Natural killer cell (primary cell): ENCODE results near the gene ALLC. TPM values are rescaled to one million over a fixed set of nuclear protein-coding genes. Genes with fewer than 3 reads are reported as not detected.

Source experiments
- ATAC-seq, 3 donors: fragments of 150-1000 bp in 2 of 3; fragments of 200-7000 bp in 1 of 3; cut with Tn5 transposase; 1 replicate in 1 of 3; 2 replicates in 2 of 3; pipeline ENCODE4 v1.10.0; 2021; ENCODE audit warnings: mild to moderate bottlenecking in 2 of 3, moderate library complexity in 2 of 3
- DNase-seq, 2 donors: peaks; one replicate each; pipeline versions ENCODE4 v3.0.0 to v3.0.0-alpha.2; 2013 to 2021; ENCODE audit warnings: mixed read lengths in 1 of 2
- H3K27ac ChIP-seq: one replicate; pipeline ENCODE4 v1.5.1; 2013; ENCODE audit warnings: mild to moderate bottlenecking, low read length
- H3K27me3 ChIP-seq: one replicate; pipeline ENCODE4 v1.6.1; 2013; ENCODE audit warnings: low read length; ENCODE audit not compliant: control insufficient read depth, insufficient read depth
- H3K36me3 ChIP-seq: one replicate; pipeline ENCODE4 v1.6.1; 2013; ENCODE audit warnings: low read length; ENCODE audit not compliant: control insufficient read depth, insufficient read depth
- H3K4me1 ChIP-seq: one replicate; pipeline ENCODE4 v1.6.1; 2013; ENCODE audit warnings: low read length; ENCODE audit not compliant: control insufficient read depth, insufficient read depth
- H3K4me3 ChIP-seq: one replicate; pipeline ENCODE4 v1.5.1; 2013; ENCODE audit warnings: low read length
- H3K9me3 ChIP-seq: one replicate; pipeline ENCODE4 v1.6.1; 2013; ENCODE audit warnings: low read length; ENCODE audit not compliant: control insufficient read depth, insufficient read depth
- H3K27ac Mint-ChIP-seq, 2 donors: one replicate each; pipeline ENCODE4 v1.8.0; 2022; ENCODE audit warnings: mild to moderate bottlenecking in 2 of 2, mixed read lengths in 2 of 2, moderate library complexity in 1 of 2
- H3K27me3 Mint-ChIP-seq, 2 donors: one replicate each; pipeline ENCODE4 v1.8.0; 2022; ENCODE audit warnings: low read depth in 2 of 2, mixed read lengths in 2 of 2
- H3K36me3 Mint-ChIP-seq: one replicate; pipeline ENCODE4 v1.8.0; 2022; ENCODE audit warnings: mixed read lengths
- H3K4me1 Mint-ChIP-seq, 2 donors: one replicate each; pipeline ENCODE4 v1.8.0; 2022; ENCODE audit warnings: mixed read lengths in 2 of 2
- H3K4me3 Mint-ChIP-seq: one replicate; pipeline ENCODE4 v1.8.0; 2022; ENCODE audit warnings: mild to moderate bottlenecking, moderate library complexity, mixed read lengths
- H3K9me3 Mint-ChIP-seq, 2 donors: one replicate each; pipeline ENCODE4 v1.8.0; 2022; ENCODE audit warnings: mixed read lengths in 2 of 2
- CTCF ChIP-seq: fragments of 200-600 bp; IDR thresholded peaks from one replicate; pipeline ENCODE4 v1.8.0; 2022; ENCODE audit warnings: antibody characterized with exemption
- WGBS: methylation state at CpG from one replicate; pipeline ENCODE4 v1.1.7; 2013; ENCODE audit warnings: missing lambda C conversion rate; ENCODE audit not compliant: insufficient coverage; 5-methylcytosine and 5-hydroxymethylcytosine counted together
- intact Hi-C: fragments of 100-400 bp; cut with micrococcal nuclease; formaldehyde crosslinking; loops from one replicate; pipeline ENCODE4 v1.14.2; 2022
- total RNA-seq, 4 donors: library from RNA; stranded (reverse); fragments of 120-200 nt in 1 of 4; gene quantifications; one replicate each; pipeline versions ENCODE4 v1.2.3 to v1.2.4, GENCODE V29; 2013 to 2022

The ALLC gene
- total RNA-seq, 3 donors from 2014 or later (not counting 1 experiment from before 2014, with no cell fraction given) = not detected

GRCh38 chr2:3703236-3703756, 45.3 kb downstream of the ALLC start, which contains the start of gene DCDC2C:
TSS of gene DCDC2C (plus strand) at chr2:3703575. CDS start at chr2:3703752, 177 bp downstream.
- Mint-ChIP-seq H3K4me3 (no peak within 1 kb of the TSS), H3K4me1 (no peaks in the 10 kb centered on the region), H3K27me3 (peaks cover 24 to 39% of the 10 kb centered on the region in 2 donors), H3K27ac (no peak within 1 kb of the TSS), H3K9me3 (no peaks in the 10 kb centered on the region), H3K36me3 (no peaks in the 10 kb centered on the region)
- H3K36me3 ChIP-seq = no peaks in the 10 kb centered on the region
- ATAC-seq (no peak), DNase-seq (no peak)
- no peaks in the 10 kb centered on the region for H3K9me3 ChIP-seq
- intact Hi-C loops = no loop called here
- no peaks in the 10 kb centered on the region for H3K27me3 ChIP-seq
- TF ChIP-seq CTCF = no peak
- no peak within 1 kb of the TSS for H3K4me3 ChIP-seq
- WGBS = 12% methylated on average over 60 of the region's 60 CpGs
- no peaks in the 10 kb centered on the region for H3K4me1 ChIP-seq
- no peak within 1 kb of the TSS for H3K27ac ChIP-seq

- Mint-ChIP-seq H3K36me3 (no peaks in the 10 kb centered on the region), H3K27ac (no peak overlapping the region), H3K4me1 (no peaks in the 10 kb centered on the region), H3K27me3 (peaks cover 27 to 39% of the 10 kb centered on the region in 2 donors), H3K4me3 (no peak overlapping the region), H3K9me3 (no peaks in the 10 kb centered on the region)
- no peak for TF ChIP-seq CTCF
- H3K4me3 ChIP-seq = no peak overlapping the region
- H3K27ac ChIP-seq = no peak overlapping the region
- no peaks in the 10 kb centered on the region for H3K27me3 ChIP-seq
- no peaks in the 10 kb centered on the region for H3K9me3 ChIP-seq
- no peaks in the 10 kb centered on the region for H3K4me1 ChIP-seq
- no peak for ATAC-seq
- intact Hi-C loops = no loop called here
- no peak for DNase-seq
- 35% methylated on average over 68 of the region's 73 CpGs for WGBS
- H3K36me3 ChIP-seq = no peaks in the 10 kb centered on the region
Observed at GRCh38 chr2:3703757-3704355, 45.9 kb downstream of the ALLC start.

GRCh38 chr2:3704692-3705091, 46.7 kb downstream of the ALLC start:
- WGBS = 66% methylated on average over 5 of the region's 6 CpGs
- ATAC-seq (no peak), DNase-seq (no peak)
- peaks cover 27 to 39% of the 10 kb centered on the region in 2 donors for H3K27me3 Mint-ChIP-seq
- intact Hi-C loops = no loop called here
- Histone ChIP-seq H3K4me1 (no peaks in the 10 kb centered on the region), H3K4me3 (no peak overlapping the region), H3K9me3 (no peaks in the 10 kb centered on the region), H3K27me3 (no peaks in the 10 kb centered on the region), H3K36me3 (no peaks in the 10 kb centered on the region), H3K27ac (no peak overlapping the region)
- TF ChIP-seq CTCF = no peak
- H3K36me3 Mint-ChIP-seq = no peaks in the 10 kb centered on the region
- no peak overlapping the region for H3K27ac Mint-ChIP-seq
- H3K4me1 Mint-ChIP-seq = no peaks in the 10 kb centered on the region
- no peaks in the 10 kb centered on the region for H3K9me3 Mint-ChIP-seq
- no peak overlapping the region for H3K4me3 Mint-ChIP-seq

DNA sequence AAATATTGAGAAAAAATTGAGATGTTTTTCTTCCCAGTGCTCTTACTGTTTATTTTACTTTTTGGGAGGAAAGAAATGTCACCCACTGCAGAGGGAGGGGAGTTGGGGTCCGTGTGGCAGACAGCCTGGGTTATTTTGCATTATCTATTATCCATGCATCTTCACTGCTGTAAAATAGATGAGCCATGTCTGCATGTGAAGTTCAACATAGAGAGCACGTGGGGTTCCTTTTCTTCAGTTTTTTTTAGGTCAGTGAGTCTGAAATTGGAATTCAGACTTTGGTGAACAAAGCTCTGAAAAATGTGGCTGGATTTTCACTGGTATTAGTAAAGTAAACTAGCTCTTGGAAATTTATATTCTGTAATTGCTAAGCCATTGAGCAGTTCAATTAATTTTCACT, 47.8 kb downstream of the ALLC start:
- H3K27me3 ChIP-seq = no peaks in the 10 kb centered on the region
- H3K4me3 ChIP-seq = no peak overlapping the region
- 29% methylated on average over 1 of the region's 2 CpGs for WGBS
- H3K9me3 Mint-ChIP-seq = no peaks in the 10 kb centered on the region
- no peaks in the 10 kb centered on the region for H3K4me1 ChIP-seq
- no peaks in the 10 kb centered on the region for H3K9me3 ChIP-seq
- ATAC-seq (no peak), DNase-seq (no peak)
- H3K27ac Mint-ChIP-seq = no peak overlapping the region
- H3K36me3 ChIP-seq = no peaks in the 10 kb centered on the region
- peaks cover 25 to 38% of the 10 kb centered on the region in 2 donors for H3K27me3 Mint-ChIP-seq
- no peaks in the 10 kb centered on the region for H3K4me1 Mint-ChIP-seq
- no peak overlapping the region for H3K27ac ChIP-seq
- no peak for TF ChIP-seq CTCF
- no peaks in the 10 kb centered on the region for H3K36me3 Mint-ChIP-seq
- intact Hi-C loops = no loop called here
- no peak overlapping the region for H3K4me3 Mint-ChIP-seq
